ENCODE results near the gene PBLD.

GRCh38 chr10:68329506-68329861 lies 3.2 kb downstream of the PBLD start:
- TF ChIP-seq CTCF (IDR thresholded peaks at IDR 0.05) = no peak
- TF ChIP-seq POLR2A (IDR thresholded peaks at IDR 0.05) = no peak
- TF ChIP-seq POLR2AphosphoS5 (IDR thresholded peaks at IDR 0.05) = no peak
